Measurements from ENCODE around the gene TMEM87B. TPM values are rescaled to one million over a fixed set of nuclear protein-coding genes. Genes with fewer than 3 reads are reported as not detected.
"Not testable (repeated sequence)": the region's sequence is repeated elsewhere in the genome, so short reads cannot be mapped to it uniquely, and the experiment has no call there.

Gene TMEM87B
- total and polyA plus RNA-seq, 10 of the 15 experiments (the other 5 are each of a cell fraction or from before 2014, with no cell fraction given), result 5.7 to 20.6 (median 12.3) TPM

DNA sequence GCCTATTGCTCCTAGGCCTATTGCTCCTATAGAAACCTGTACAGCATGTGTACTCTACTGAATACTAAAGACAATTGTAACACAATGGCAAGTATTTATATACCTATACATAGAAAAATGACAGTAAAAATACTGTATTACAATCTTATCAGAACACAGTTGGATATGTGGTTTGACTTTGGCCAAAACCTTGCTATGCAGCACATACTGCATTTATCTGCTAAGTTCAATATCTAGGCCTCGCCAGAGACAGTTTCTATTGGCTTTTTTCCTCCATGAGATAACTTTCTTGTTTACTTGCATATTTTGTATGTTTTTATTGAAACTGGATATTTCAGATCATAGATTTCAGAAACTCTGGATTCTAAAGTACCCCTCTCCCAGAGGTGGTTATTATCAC is 19.3 kb upstream of the TMEM87B start (continued):
- TF ChIP-seq, protein P1, sequence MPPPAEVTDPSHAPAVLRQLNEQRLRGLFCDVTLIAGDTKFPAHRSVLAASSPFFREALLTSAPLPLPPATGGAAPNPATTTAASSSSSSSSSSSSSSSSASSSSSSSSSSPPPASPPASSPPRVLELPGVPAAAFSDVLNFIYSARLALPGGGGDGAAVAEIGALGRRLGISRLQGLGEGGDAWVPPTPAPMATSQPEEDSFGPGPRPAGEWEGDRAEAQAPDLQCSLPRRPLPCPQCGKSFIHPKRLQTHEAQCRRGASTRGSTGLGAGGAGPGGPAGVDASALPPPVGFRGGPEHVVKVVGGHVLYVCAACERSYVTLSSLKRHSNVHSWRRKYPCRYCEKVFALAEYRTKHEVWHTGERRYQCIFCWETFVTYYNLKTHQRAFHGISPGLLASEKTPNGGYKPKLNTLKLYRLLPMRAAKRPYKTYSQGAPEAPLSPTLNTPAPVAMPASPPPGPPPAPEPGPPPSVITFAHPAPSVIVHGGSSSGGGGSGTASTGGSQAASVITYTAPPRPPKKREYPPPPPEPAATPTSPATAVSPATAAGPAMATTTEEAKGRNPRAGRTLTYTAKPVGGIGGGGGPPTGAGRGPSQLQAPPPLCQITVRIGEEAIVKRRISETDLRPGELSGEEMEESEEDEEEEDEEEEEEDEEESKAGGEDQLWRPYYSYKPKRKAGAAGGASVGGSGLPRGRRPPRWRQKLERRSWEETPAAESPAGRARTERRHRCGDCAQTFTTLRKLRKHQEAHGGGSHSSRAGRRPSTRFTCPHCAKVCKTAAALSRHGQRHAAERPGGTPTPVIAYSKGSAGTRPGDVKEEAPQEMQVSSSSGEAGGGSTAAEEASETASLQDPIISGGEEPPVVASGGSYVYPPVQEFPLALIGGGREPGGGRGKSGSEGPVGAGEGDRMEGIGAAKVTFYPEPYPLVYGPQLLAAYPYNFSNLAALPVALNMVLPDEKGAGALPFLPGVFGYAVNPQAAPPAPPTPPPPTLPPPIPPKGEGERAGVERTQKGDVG (CRISPR knock-in tag; IDR thresholded peaks at IDR 0.05), result no peak
- TF ChIP-seq MEF2A (IDR thresholded peaks at IDR 0.05; ENCODE audit: insufficient read depth, low read depth, low read length) (no peak), EP300 (IDR thresholded peaks at IDR 0.05; ENCODE audit: borderline replicate concordance in 1 of 2, control insufficient read depth in 1 of 2, low read depth in 2 of 2, low read length in 2 of 2) (no peak), ESRRA (IDR thresholded peaks at IDR 0.05; ENCODE audit: low read length) (no peak), SREBF1 (IDR thresholded peaks at IDR 0.05; ENCODE audit: low read length) (no peak), KLF5 (IDR thresholded peaks at IDR 0.05; ENCODE audit: partially characterized antibody) (no peak)

DNA sequence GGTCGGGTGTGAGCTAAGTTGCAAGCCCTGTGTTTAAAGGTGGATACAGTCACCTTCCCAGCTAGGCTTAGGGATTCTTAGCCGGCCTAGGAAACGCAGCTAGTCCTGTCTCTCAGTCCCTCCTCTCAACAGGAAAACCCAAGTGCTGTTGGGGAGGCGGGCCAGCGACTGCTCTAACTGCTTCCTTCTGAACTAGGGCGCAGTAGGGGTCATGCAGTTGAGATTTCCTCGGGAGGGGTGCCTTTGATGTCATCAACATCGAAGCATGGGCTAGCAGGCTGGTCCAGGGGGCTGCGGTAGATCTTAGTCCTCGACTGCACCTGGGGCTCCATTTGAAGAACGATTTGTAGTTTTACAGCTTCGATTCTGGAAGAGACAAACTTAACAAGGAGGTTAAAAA is 15.5 kb upstream of the TMEM87B start:
- H3K36me3 ChIP-seq (ENCODE audit: control insufficient read depth in 2 of 2, insufficient read depth in 2 of 2, low read length in 1 of 2); H4K20me1 ChIP-seq (ENCODE audit: control insufficient read depth, insufficient read depth); in situ Hi-C loops (cut with MboI); H3K27me3 ChIP-seq (replicated peaks in 1 of 2; ENCODE audit: control insufficient read depth in 2 of 2, insufficient read depth in 2 of 2, low read length in 1 of 2); H3K4me1 ChIP-seq (ENCODE audit: control insufficient read depth, insufficient read depth, low read length); H3K79me2 ChIP-seq (ENCODE audit: control insufficient read depth, insufficient read depth, low read length); intact Hi-C loops (cut with micrococcal nuclease; ENCODE audit: unreplicated experiment); DNase-seq (ENCODE audit: low read depth, low spot score); ATAC-seq; FAIRE-seq; H3K4me3 ChIP-seq; BruUV-seq (replicated peaks); RAD21 ChIA-PET (ENCODE audit: unreplicated experiment); H2AFZ ChIP-seq (ENCODE audit: control insufficient read depth, low read depth, low read length); H3K9me3 ChIP-seq (replicated peaks; ENCODE audit: control insufficient read depth, insufficient read depth, low read length); H3K27ac ChIP-seq (ENCODE audit: control insufficient read depth, insufficient read depth); POLR2A ChIA-PET; SMC1A ChIA-PET (ENCODE audit: uncharacterized antibody, unreplicated experiment); H3K4me2 ChIP-seq (ENCODE audit: control insufficient read depth, insufficient read depth); H3K9ac ChIP-seq (ENCODE audit: control insufficient read depth, insufficient read depth, low read length): not testable (repeated sequence)
- WGBS (ENCODE audit: insufficient coverage, insufficient replicate concordance, low lambda C conversion rate, missing lambda C conversion rate), result 42% methylated on average over 12 of the region's 12 CpGs
- CTCF ChIA-PET, result interaction anchor here (1.3 kb wide), 1 partner anchor 10 kb away, joined by 3 read pairs; no protein-coding TSS in a partner anchor

DNA sequence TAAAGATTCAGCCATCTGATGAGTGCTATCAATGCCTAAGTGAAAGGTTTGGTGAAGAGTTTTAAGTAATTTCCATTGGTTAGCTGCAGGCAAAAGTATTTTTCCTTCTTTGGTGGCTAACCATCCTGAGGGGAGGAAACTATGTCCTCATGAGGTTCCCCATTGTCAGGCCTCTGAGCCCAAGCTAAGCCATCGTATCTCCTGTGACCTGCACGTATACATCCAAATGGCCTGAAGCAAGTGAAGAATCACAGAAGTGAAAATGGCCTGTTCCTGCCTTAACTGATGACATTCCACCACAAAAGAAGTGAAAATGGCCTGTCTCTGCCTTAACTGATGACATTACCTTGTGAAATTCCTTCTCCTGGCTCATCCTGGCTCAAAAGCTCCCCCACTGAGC is 15.0 kb upstream of the TMEM87B start:
- H3K4me3 ChIP-seq; RAD21 ChIA-PET (ENCODE audit: unreplicated experiment); H3K9ac ChIP-seq (ENCODE audit: control insufficient read depth, insufficient read depth, low read length); H3K79me2 ChIP-seq (ENCODE audit: control insufficient read depth, insufficient read depth, low read length); H3K27me3 ChIP-seq (replicated peaks in 1 of 2; ENCODE audit: control insufficient read depth in 2 of 2, insufficient read depth in 2 of 2, low read length in 1 of 2); H3K4me2 ChIP-seq (ENCODE audit: control insufficient read depth, insufficient read depth); H3K9me3 ChIP-seq (replicated peaks; ENCODE audit: control insufficient read depth, insufficient read depth, low read length); H3K4me1 ChIP-seq (ENCODE audit: control insufficient read depth, insufficient read depth, low read length); FAIRE-seq; H3K36me3 ChIP-seq (ENCODE audit: control insufficient read depth in 2 of 2, insufficient read depth in 2 of 2, low read length in 1 of 2); SMC1A ChIA-PET (ENCODE audit: uncharacterized antibody, unreplicated experiment); DNase-seq (ENCODE audit: low read depth, low spot score); BruUV-seq (replicated peaks); H2AFZ ChIP-seq (ENCODE audit: control insufficient read depth, low read depth, low read length); H3K27ac ChIP-seq (ENCODE audit: control insufficient read depth, insufficient read depth); in situ Hi-C loops (cut with MboI); H4K20me1 ChIP-seq (ENCODE audit: control insufficient read depth, insufficient read depth); ATAC-seq; POLR2A ChIA-PET: not testable (repeated sequence)
- 67% methylated on average over 2 of the region's 2 CpGs for WGBS (ENCODE audit: insufficient coverage, insufficient replicate concordance, low lambda C conversion rate, missing lambda C conversion rate)
- intact Hi-C loops (cut with micrococcal nuclease; ENCODE audit: unreplicated experiment), result loop anchor here (10.0 kb wide), 1 partner anchor 85 kb away; no protein-coding TSS in a partner anchor
- CTCF ChIA-PET, result interaction anchor here (1.3 kb wide), 1 partner anchor 9 kb away, joined by 3 read pairs; no protein-coding TSS in a partner anchor
